Lower leg skin (tissue), 3 donors: ENCODE results near the gene STK38L.

ENCODE experiments used
- POLR2A ChIP-seq, 2 donors: fragments of 450-650 bp; IDR thresholded peaks; one replicate each; pipeline ENCODE4 v1.6.1; 2016 to 2017; ENCODE audit warnings: antibody characterized with exemption in 2 of 2, mild to moderate bottlenecking in 1 of 2, moderate library complexity in 1 of 2
- TF ChIP-seq, protein P1 (sequence below), 3 donors: fragments of 450-650 bp; IDR thresholded peaks; one replicate each; pipeline ENCODE4 v1.5.1; 2016; ENCODE audit warnings: antibody characterized with exemption in 3 of 3, mild to moderate bottlenecking in 3 of 3, moderate library complexity in 2 of 3

DNA sequence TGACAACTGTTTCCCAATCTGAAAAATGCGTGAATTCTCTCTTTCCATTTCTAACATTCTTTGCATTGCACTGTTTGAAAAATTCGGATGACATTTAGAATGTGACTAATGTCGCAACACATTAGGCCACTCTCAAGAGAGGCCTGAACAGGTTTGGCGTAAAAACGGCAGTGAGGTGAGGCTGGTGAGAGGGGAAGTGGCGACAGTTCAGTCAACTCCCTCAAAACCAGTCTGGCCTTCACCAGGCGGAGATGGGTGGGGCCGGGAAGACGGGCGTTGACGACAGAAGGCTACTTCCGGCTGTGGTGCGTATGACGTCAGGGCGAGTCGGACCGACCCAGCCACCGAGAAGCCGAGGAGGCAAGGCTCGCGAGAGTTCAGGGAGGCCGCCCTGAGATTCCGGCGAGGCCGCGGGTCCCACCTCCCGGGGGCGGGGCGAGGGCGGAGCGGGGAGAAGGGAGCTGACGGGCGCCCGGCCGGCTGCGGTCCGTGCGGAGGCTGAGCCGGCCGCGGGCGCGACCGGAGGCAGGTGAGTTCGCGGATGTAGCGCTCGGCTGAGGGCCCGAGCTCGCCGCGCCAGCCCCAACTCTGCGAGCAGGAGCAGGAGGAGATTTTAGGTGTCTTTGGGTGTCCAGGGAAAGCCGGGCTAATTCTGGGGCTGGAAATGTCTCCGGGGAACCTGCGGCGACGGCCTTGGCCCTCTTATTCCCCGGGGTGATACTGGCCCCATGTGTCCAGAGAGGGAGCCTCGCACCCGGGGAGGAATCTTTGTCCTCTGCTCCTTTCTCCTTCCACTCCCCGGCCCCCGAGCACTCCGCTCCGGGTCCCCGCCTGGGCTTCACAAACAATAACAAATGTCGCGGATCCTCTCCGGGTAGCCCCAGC, at the start of gene STK38L:
- TF ChIP-seq, protein P1, sequence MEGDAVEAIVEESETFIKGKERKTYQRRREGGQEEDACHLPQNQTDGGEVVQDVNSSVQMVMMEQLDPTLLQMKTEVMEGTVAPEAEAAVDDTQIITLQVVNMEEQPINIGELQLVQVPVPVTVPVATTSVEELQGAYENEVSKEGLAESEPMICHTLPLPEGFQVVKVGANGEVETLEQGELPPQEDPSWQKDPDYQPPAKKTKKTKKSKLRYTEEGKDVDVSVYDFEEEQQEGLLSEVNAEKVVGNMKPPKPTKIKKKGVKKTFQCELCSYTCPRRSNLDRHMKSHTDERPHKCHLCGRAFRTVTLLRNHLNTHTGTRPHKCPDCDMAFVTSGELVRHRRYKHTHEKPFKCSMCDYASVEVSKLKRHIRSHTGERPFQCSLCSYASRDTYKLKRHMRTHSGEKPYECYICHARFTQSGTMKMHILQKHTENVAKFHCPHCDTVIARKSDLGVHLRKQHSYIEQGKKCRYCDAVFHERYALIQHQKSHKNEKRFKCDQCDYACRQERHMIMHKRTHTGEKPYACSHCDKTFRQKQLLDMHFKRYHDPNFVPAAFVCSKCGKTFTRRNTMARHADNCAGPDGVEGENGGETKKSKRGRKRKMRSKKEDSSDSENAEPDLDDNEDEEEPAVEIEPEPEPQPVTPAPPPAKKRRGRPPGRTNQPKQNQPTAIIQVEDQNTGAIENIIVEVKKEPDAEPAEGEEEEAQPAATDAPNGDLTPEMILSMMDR (IDR thresholded peaks at IDR 0.05), result no peak
- TF ChIP-seq POLR2A (IDR thresholded peaks at IDR 0.05), result peak in 1 of 2 donors; percentile 51
